Fibroblast of the aortic adventitia (primary cell): Measurements from ENCODE around the gene TFCP2L1. TPM values are rescaled to one million over a fixed set of nuclear protein-coding genes. Genes with fewer than 3 reads are reported as not detected.

Experiments used
- DNase-seq: peaks from one replicate; pipeline ENCODE4 v3.0.0-alpha.2; 2010; ENCODE audit warnings: low read depth
- H3K4me3 ChIP-seq: 2 replicates; pipeline ENCODE4 v1.5.1; 2011; ENCODE audit warnings: low read depth, mild to moderate bottlenecking, control low read depth, low read length, moderate library complexity
- CTCF ChIP-seq: IDR thresholded peaks from 2 replicates; pipeline ENCODE4 v1.5.1; 2011; ENCODE audit warnings: mild to moderate bottlenecking, low read length, control low read depth, inconsistent platforms; ENCODE audit not compliant: insufficient read depth
- total RNA-seq: library from RNA; depleted of rRNA; stranded (reverse); fragments of >200 nt; gene quantifications from 2 replicates; pipeline ENCODE4 v1.2.3, GENCODE V29; 2012; ENCODE audit warnings: low replicate concordance

Gene TFCP2L1
- total RNA-seq, 1 donor, result under 0.01 TPM

- no peak for TF ChIP-seq CTCF
- no peak for DNase-seq
- no peak overlapping the region for H3K4me3 ChIP-seq
Observed at GRCh38 chr2:121239471-121239870, 45.5 kb downstream of the TFCP2L1 start.

DNA sequence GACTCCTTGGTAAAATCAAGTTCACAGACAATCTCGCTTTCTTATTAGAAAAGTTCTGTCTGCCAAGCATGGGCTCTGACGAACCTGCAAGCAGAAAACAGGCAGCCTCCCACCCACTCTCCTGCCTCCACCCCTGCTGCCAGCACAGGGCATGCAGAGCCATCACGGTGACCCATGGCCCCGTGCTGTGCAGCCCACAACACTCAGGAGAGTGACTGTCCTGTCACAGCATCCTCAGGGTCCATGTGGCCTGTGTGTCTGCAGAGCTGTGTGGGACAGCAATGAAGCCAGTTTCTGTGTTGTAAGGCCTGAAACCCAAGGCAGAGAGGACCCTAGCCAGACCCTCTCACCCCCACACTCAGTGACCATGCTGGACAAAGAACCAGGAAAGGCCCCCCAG is 46.2 kb downstream of the TFCP2L1 start:
- TF ChIP-seq CTCF, result no peak
- no peak overlapping the region for H3K4me3 ChIP-seq
- no peak for DNase-seq

DNA sequence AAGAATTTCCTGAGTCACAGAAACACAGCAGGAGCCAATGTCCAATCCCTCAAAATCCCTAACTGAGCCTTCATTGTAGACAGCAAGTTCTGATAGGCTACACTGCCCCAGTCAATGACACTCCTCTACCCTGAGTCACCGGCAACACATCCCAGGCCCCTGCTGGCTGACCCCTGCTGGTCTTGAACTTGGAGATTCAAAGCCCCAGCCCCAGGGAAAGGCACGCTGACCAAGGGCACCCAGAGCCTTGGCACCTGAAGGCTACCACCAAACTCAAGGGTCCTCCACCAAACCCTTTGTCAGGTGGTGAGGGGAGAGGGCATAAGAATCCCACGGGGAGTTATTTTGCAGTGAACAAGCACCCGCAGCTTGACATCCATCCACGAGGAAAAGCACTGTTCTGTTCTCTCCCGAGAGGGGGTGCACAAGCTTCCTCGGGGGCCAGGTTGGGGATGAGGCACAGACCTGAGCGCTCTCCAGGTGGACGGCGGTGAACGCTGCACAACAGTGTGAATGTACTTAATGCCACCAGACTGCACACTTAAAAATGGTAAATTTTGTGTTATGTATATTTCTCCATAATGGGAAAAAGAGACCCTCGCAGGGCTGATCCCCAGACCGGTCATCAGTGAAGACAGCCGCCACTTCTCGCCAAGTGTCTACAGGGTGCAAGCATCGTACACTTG is 46.9 kb downstream of the TFCP2L1 start:
- H3K4me3 ChIP-seq, result no peak overlapping the region
- DNase-seq, result no peak
- no peak for TF ChIP-seq CTCF

DNA sequence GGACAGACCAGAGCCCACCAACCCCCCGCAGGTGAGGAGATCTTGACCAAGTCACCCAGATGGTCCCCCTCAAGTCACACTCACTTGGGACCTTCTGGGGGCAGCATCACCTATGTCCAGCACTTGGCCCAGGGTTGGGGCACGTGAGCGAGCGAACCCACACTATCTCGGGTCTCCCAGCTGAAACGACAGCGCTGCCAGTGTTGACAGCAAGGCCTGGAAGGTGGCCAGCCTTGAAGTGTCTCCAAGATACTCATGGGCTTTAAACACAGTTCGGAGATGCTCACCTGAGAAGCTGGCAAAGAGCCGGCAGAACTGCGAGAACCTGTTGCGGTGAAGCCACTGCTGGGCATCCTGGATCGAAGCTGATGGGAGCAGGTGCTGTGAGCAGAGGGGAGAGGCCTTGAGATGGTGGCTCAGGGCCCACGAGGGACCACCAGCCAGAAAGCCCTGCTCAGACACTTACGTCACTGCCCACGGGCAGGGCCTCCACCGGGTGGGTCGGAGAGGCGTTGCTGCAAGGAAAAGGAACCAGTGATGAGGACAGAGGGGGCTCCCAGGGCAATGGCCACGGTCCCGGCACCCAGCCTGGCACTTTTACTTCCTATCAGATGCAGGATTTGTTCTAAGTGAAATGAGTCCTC is 47.5 kb downstream of the TFCP2L1 start:
- no peak for DNase-seq
- TF ChIP-seq CTCF, result no peak
- no peak overlapping the region for H3K4me3 ChIP-seq

DNA sequence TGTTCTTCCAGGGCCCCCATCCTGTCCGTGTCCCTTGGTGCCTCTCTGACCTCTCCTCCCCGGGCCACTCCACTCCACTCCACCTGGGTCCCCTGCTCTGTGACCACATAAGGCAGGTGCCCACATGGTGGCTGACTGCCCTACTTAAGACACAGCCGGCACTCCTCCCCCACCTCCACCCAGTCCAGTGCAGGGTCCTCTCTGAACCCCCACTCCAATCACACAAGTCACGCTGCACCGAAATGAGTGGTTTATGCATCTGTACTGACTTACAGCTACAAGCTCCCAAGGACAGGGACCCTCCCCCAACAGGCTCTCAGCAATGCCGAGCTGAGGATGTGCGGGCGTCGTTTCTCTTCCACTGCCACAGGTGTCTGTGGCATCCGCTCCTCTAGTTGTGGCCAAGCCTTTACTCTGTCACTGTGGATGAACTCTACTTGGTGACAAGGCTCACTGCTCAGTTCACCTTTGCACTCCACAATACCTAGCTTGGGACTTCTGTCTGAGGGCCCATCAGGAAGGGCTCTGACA is 48.3 kb downstream of the TFCP2L1 start:
- DNase-seq, result no peak
- H3K4me3 ChIP-seq, result no peak overlapping the region
- TF ChIP-seq CTCF, result no peak

GRCh38 chr2:121236101-121236640 is 48.8 kb downstream of the TFCP2L1 start:
- no peak for TF ChIP-seq CTCF
- no peak for DNase-seq
- H3K4me3 ChIP-seq, result no peak overlapping the region
